Right renal cortex interstitium (tissue), 3 donors: Measurements from ENCODE around the gene SPON1. TPM values are rescaled to one million over a fixed set of nuclear protein-coding genes. Genes with fewer than 3 reads are reported as not detected.
"Not testable (repeated sequence)": the region's sequence is repeated elsewhere in the genome, so short reads cannot be mapped to it uniquely, and the experiment has no call there.

Experiments
- DNase-seq, 3 donors: peaks; one replicate each; pipeline ENCODE4 v3.0.0-alpha.2; 2013; ENCODE audit warnings: low read depth in 3 of 3, low spot score in 2 of 3
- polyA plus RNA-seq, 3 donors: library from polyadenylated mRNA; unstranded; fragments of 120-200 nt; gene quantifications; one replicate each; pipeline ENCODE4 v1.2.1, GENCODE V29; 2013; ENCODE audit not compliant: insufficient read length in 3 of 3

SPON1 gene
- 10 to 100 TPM; 79.1 to 88.0 (median 79.4) TPM for polyA plus RNA-seq

GRCh38 chr11:13962562-13963168, at the start of gene SPON1:
TSS of gene SPON1 (plus strand) at chr11:13962723. CDS start at chr11:13962905, 182 bp downstream.
- peak in 1 of 3 donors; percentile 65 for DNase-seq

GRCh38 chr11:13917264-13917663, 45.3 kb upstream of the SPON1 start:
- DNase-seq: no peak

GRCh38 chr11:13917904-13918303, 44.6 kb upstream of the SPON1 start:
- no peak for DNase-seq

- no peak for DNase-seq
Observed at GRCh38 chr11:13920756-13921155, 41.8 kb upstream of the SPON1 start.

GRCh38 chr11:13921545-13921944, 41.0 kb upstream of the SPON1 start:
- DNase-seq: no peak

GRCh38 chr11:13923182-13923581, 39.3 kb upstream of the SPON1 start:
- DNase-seq: no peak

- no peak for DNase-seq
Observed at GRCh38 chr11:13923716-13924650, 38.5 kb upstream of the SPON1 start.

- no peak for DNase-seq
Observed at GRCh38 chr11:13924801-13925327, 37.7 kb upstream of the SPON1 start.

- not testable (repeated sequence) for DNase-seq
Observed at GRCh38 chr11:13926366-13926765, 36.2 kb upstream of the SPON1 start.

- DNase-seq: no peak
Observed at GRCh38 chr11:13926981-13927380, 35.5 kb upstream of the SPON1 start.

GRCh38 chr11:13927481-13927880, 35.0 kb upstream of the SPON1 start:
- DNase-seq: no peak

- DNase-seq: peak in 2 of 3 donors; percentile 41 to 50
Observed at GRCh38 chr11:13928566-13929251, 33.8 kb upstream of the SPON1 start.

GRCh38 chr11:13929395-13929891, 33.1 kb upstream of the SPON1 start:
- no peak for DNase-seq

- no peak for DNase-seq
Observed at GRCh38 chr11:13931356-13931755, 31.2 kb upstream of the SPON1 start.

GRCh38 chr11:13937154-13937553, 25.4 kb upstream of the SPON1 start:
- DNase-seq: not testable (repeated sequence)

GRCh38 chr11:13938829-13939228, 23.7 kb upstream of the SPON1 start:
- DNase-seq: not testable (repeated sequence)

- DNase-seq: no peak
Observed at GRCh38 chr11:13939961-13940906, 22.3 kb upstream of the SPON1 start.

GRCh38 chr11:13940907-13941256, 21.6 kb upstream of the SPON1 start:
- DNase-seq: no peak

- no peak for DNase-seq
Observed at GRCh38 chr11:13941775-13942174, 20.7 kb upstream of the SPON1 start.

GRCh38 chr11:13942378-13942777, 20.1 kb upstream of the SPON1 start:
- DNase-seq: no peak
